HG02943 (cell line): Measurements from ENCODE around the gene CACNB4.
"Not testable (repeated sequence)": the region's sequence is repeated elsewhere in the genome, so short reads cannot be mapped to it uniquely, and the experiment has no call there.

ENCODE experiments used
- ATAC-seq: cut with Tn5 transposase; IDR thresholded peaks from one replicate; pipeline ENCODE4 v1.9.1; 2021; ENCODE audit warnings: mild to moderate bottlenecking, low read depth, moderate library complexity; ENCODE audit not compliant: unreplicated experiment

The CACNB4 gene

GRCh38 chr2:151952691-151953456, 146.0 kb downstream of the CACNB4 start:
- no peak for ATAC-seq

GRCh38 chr2:151947813-151948165, 151.1 kb downstream of the CACNB4 start:
- no peak for ATAC-seq

- ATAC-seq, result no peak
Observed at GRCh38 chr2:151946899-151947812, 151.7 kb downstream of the CACNB4 start.

- no peak for ATAC-seq
Observed at GRCh38 chr2:151946250-151946884, 152.5 kb downstream of the CACNB4 start.

GRCh38 chr2:151945602-151946001, 153.2 kb downstream of the CACNB4 start:
- no peak for ATAC-seq

- no peak for ATAC-seq
Observed at GRCh38 chr2:151945186-151945585, 153.7 kb downstream of the CACNB4 start.

- no peak for ATAC-seq
Observed at GRCh38 chr2:151943461-151943860, 155.4 kb downstream of the CACNB4 start.

- ATAC-seq, result not testable (repeated sequence)
Observed at GRCh38 chr2:151942540-151943205, 156.2 kb downstream of the CACNB4 start.

GRCh38 chr2:151937966-151938365, 160.9 kb downstream of the CACNB4 start:
- no peak for ATAC-seq

GRCh38 chr2:151936626-151937025, 162.2 kb downstream of the CACNB4 start:
- no peak for ATAC-seq

- ATAC-seq, result no peak
Observed at GRCh38 chr2:151933266-151933804, 165.5 kb downstream of the CACNB4 start.

- ATAC-seq, result no peak
Observed at GRCh38 chr2:151931756-151932155, 167.1 kb downstream of the CACNB4 start.

GRCh38 chr2:151931030-151931611, 167.7 kb downstream of the CACNB4 start:
- no peak for ATAC-seq

- no peak for ATAC-seq
Observed at GRCh38 chr2:151930042-151930441, 168.8 kb downstream of the CACNB4 start.

- no peak for ATAC-seq
Observed at GRCh38 chr2:151928380-151928779, 170.5 kb downstream of the CACNB4 start.

GRCh38 chr2:151927501-151928221, 171.2 kb downstream of the CACNB4 start:
- ATAC-seq, result no peak

GRCh38 chr2:151922845-151923666, 175.8 kb downstream of the CACNB4 start:
- no peak for ATAC-seq

- no peak for ATAC-seq
Observed at GRCh38 chr2:151919786-151920185, 179.1 kb downstream of the CACNB4 start.
